ENCODE data around the gene HPCAL1.

GRCh38 chr2:10407841-10408648, 105.3 kb downstream of the HPCAL1 start:
- no peak for TF ChIP-seq CTCF (IDR thresholded peaks at IDR 0.05)
- TF ChIP-seq EZH2 (IDR thresholded peaks at IDR 0.05) = no peak
- no peak for TF ChIP-seq EZH2phosphoT487 (IDR thresholded peaks at IDR 0.05)

Data from neural progenitor cell (in vitro differentiated cells).